Sigmoid colon (tissue), 7 donors: ENCODE data around the gene ASPSCR1. TPM values are rescaled to one million over a fixed set of nuclear protein-coding genes. Genes with fewer than 3 reads are reported as not detected.

Experiments
- DNase-seq: peaks from one replicate; pipeline ENCODE4 v3.0.0-alpha.2; 2019
- H3K27ac ChIP-seq, 4 donors: fragments of 200-600 bp; sonication (generic); one replicate each; pipeline ENCODE4 v1.5.1; 2016 to 2019; ENCODE audit warnings: mild to moderate bottlenecking in 1 of 4
- H3K27me3 ChIP-seq, 3 donors: fragments of 200-600 bp; sonication (generic); one replicate each; pipeline ENCODE4 v1.5.1; 2019; ENCODE audit warnings: mild to moderate bottlenecking in 1 of 3
- H3K36me3 ChIP-seq, 4 donors: fragments of 200-600 bp; sonication (generic); one replicate each; pipeline ENCODE4 v1.5.1; 2016 to 2019
- H3K4me1 ChIP-seq, 4 donors: fragments of 200-600 bp; sonication (generic); one replicate each; pipeline ENCODE4 v1.5.1; 2017 to 2019
- H3K4me3 ChIP-seq, 4 donors: fragments of 200-600 bp; sonication (generic); one replicate each; pipeline ENCODE4 v1.5.1; 2017 to 2019; ENCODE audit warnings: mild to moderate bottlenecking in 2 of 4, moderate library complexity in 1 of 4
- H3K9me3 ChIP-seq, 4 donors: fragments of 200-600 bp in 3 of 4; sonication (generic) in 3 of 4; one replicate each; pipeline versions ENCODE4 v1.5.1 to v1.6.1; 2013 to 2019
- CTCF ChIP-seq, 4 experiments: fragments of 450-650 bp in 3 of 4; fragments of 200-600 bp in 1 of 4; IDR thresholded peaks; one replicate each; pipeline ENCODE4 v1.5.1; 2016 to 2019; ENCODE audit warnings: antibody characterized with exemption in 4 of 4, mild to moderate bottlenecking in 3 of 4, moderate library complexity in 2 of 4
- EP300 ChIP-seq, 4 donors: sonication (generic); formaldehyde crosslinking; IDR thresholded peaks; one replicate each; pipeline ENCODE4 v1.6.1; 2017; ENCODE audit warnings: antibody characterized with exemption in 4 of 4
- POLR2A ChIP-seq, 2 donors: fragments of 450-650 bp; IDR thresholded peaks; one replicate each; pipeline ENCODE4 v1.6.1; 2016; ENCODE audit warnings: antibody characterized with exemption in 2 of 2, mild to moderate bottlenecking in 2 of 2, moderate library complexity in 2 of 2
- POLR2AphosphoS5 ChIP-seq, 4 donors: sonication (generic); formaldehyde crosslinking; IDR thresholded peaks; one replicate each; pipeline ENCODE4 v1.6.1; 2017; ENCODE audit warnings: antibody characterized with exemption in 4 of 4
- WGBS, 2 donors: extraction: QIAGEN DNeasy Blood & Tissue Kit; methylation state at CpG; one replicate each; pipeline ENCODE4 v1.1.7; 2013; 5-methylcytosine and 5-hydroxymethylcytosine counted together
- intact Hi-C: fragments of 100-400 bp; cut with DNase I; formaldehyde crosslinking; loops from one replicate; pipeline ENCODE4 v1.15.1; 2023
- polyA plus RNA-seq, 3 donors: library from polyadenylated mRNA; stranded (reverse); fragments of 200-250 nt; gene quantifications; one replicate each; pipeline ENCODE4 v1.2.3, GENCODE V29; 2013
- total RNA-seq, 4 donors: library from RNA; depleted of rRNA; stranded (reverse); fragments of >200 nt; gene quantifications; one replicate each; pipeline ENCODE4 v1.1.0, GENCODE V29; 2016
- donor health status: healthy with polysubstance abuse.
- donor health status: Bipolar disorder and iron deficiency.
- donor health status: healthy.

The ASPSCR1 gene
- total and polyA plus RNA-seq, 7 donors = 9.3 to 35.9 (median 23.4) TPM

GRCh38 chr17:81961087-81961511, 16.3 kb upstream of the ASPSCR1 start, which contains the start of gene NOTUM:
Gene NOTUM (minus strand): TSS chr17:81961187. CDS start chr17:81960909, 278 bp downstream.
- H3K4me3 ChIP-seq = peak within 1 kb of the TSS in 3 of 4 donors; percentile 22 to 50 (median 44)
- TF ChIP-seq POLR2A (IDR thresholded peaks at IDR 0.05) (no peak), POLR2AphosphoS5 (IDR thresholded peaks at IDR 0.05) (no peak), EP300 (IDR thresholded peaks at IDR 0.05) (no peak), CTCF (IDR thresholded peaks at IDR 0.05) (no peak)
- no peaks in the 10 kb centered on the region for H3K9me3 ChIP-seq
- peaks cover 0 to 28% (median 23%) of the 10 kb centered on the region in 4 donors for H3K4me1 ChIP-seq
- H3K36me3 ChIP-seq = no peaks in the 10 kb centered on the region
- H3K27me3 ChIP-seq = peaks cover 38 to 77% (median 63%) of the 10 kb centered on the region in 3 donors
- no peak within 1 kb of the TSS for H3K27ac ChIP-seq
- 0 to 1% methylated on average over 65 of the region's 65 CpGs for WGBS, 2 donors
- no peak for DNase-seq
- intact Hi-C loops = no loop called here

- TF ChIP-seq POLR2AphosphoS5 (IDR thresholded peaks at IDR 0.05) = no peak
- no peak for TF ChIP-seq EP300 (IDR thresholded peaks at IDR 0.05)
- no peak for TF ChIP-seq POLR2A (IDR thresholded peaks at IDR 0.05)
- no peak for TF ChIP-seq CTCF (IDR thresholded peaks at IDR 0.05)
- Histone ChIP-seq H3K9me3 (no peaks in the 10 kb centered on the region), H3K4me3 (peak overlapping the region in 1 of 4 donors; percentile 10), H3K27me3 (peaks cover 38 to 70% (median 58%) of the 10 kb centered on the region in 3 donors), H3K27ac (no peak overlapping the region), H3K4me1 (peaks cover 0 to 28% (median 24%) of the 10 kb centered on the region in 4 donors), H3K36me3 (no peaks in the 10 kb centered on the region)
- WGBS, 2 donors = 8 to 16% methylated on average over 82 of the region's 82 CpGs
- intact Hi-C loops = no loop called here
- DNase-seq = no peak
Observed at GRCh38 chr17:81961521-81962498, 15.6 kb upstream of the ASPSCR1 start.

- no peaks in the 10 kb centered on the region for H3K9me3 ChIP-seq
- intact Hi-C loops = no loop called here
- no peak for DNase-seq
- TF ChIP-seq POLR2AphosphoS5 (IDR thresholded peaks at IDR 0.05) (no peak), POLR2A (IDR thresholded peaks at IDR 0.05) (no peak), EP300 (IDR thresholded peaks at IDR 0.05) (no peak), CTCF (IDR thresholded peaks at IDR 0.05) (no peak)
- peaks cover 0 to 37% (median 34%) of the 10 kb centered on the region in 4 donors for H3K4me1 ChIP-seq
- H3K4me3 ChIP-seq = no peak overlapping the region
- 37 to 70% methylated on average over 37 of the region's 37 CpGs for WGBS, 2 donors
- no peak overlapping the region for H3K27ac ChIP-seq
- no peaks in the 10 kb centered on the region for H3K36me3 ChIP-seq
- H3K27me3 ChIP-seq = peaks cover 38 to 63% (median 54%) of the 10 kb centered on the region in 3 donors
Observed at GRCh38 chr17:81962499-81963441, 14.7 kb upstream of the ASPSCR1 start.

GRCh38 chr17:81964081-81964849, 13.2 kb upstream of the ASPSCR1 start:
- H3K4me3 ChIP-seq = no peak overlapping the region
- TF ChIP-seq EP300 (IDR thresholded peaks at IDR 0.05) = no peak
- TF ChIP-seq POLR2AphosphoS5 (IDR thresholded peaks at IDR 0.05) = no peak
- TF ChIP-seq POLR2A (IDR thresholded peaks at IDR 0.05) = no peak
- TF ChIP-seq CTCF (IDR thresholded peaks at IDR 0.05) = no peak
- intact Hi-C loops = no loop called here
- peaks cover 0 to 45% (median 41%) of the 10 kb centered on the region in 4 donors for H3K4me1 ChIP-seq
- H3K27ac ChIP-seq = no peak overlapping the region
- no peaks in the 10 kb centered on the region for H3K36me3 ChIP-seq
- H3K9me3 ChIP-seq = no peaks in the 10 kb centered on the region
- H3K27me3 ChIP-seq = peaks cover 28 to 50% (median 39%) of the 10 kb centered on the region in 3 donors
- 56 to 77% methylated on average over 22 of the region's 22 CpGs for WGBS, 2 donors
- DNase-seq = no peak
